GM19372 (cell line): ENCODE results near the gene NSMF.

ENCODE experiments used
- ATAC-seq: cut with Tn5 transposase; IDR thresholded peaks from one replicate; pipeline ENCODE4 v1.9.1; 2021; ENCODE audit warnings: mild to moderate bottlenecking, low read depth, moderate library complexity; ENCODE audit not compliant: unreplicated experiment

Gene NSMF

DNA sequence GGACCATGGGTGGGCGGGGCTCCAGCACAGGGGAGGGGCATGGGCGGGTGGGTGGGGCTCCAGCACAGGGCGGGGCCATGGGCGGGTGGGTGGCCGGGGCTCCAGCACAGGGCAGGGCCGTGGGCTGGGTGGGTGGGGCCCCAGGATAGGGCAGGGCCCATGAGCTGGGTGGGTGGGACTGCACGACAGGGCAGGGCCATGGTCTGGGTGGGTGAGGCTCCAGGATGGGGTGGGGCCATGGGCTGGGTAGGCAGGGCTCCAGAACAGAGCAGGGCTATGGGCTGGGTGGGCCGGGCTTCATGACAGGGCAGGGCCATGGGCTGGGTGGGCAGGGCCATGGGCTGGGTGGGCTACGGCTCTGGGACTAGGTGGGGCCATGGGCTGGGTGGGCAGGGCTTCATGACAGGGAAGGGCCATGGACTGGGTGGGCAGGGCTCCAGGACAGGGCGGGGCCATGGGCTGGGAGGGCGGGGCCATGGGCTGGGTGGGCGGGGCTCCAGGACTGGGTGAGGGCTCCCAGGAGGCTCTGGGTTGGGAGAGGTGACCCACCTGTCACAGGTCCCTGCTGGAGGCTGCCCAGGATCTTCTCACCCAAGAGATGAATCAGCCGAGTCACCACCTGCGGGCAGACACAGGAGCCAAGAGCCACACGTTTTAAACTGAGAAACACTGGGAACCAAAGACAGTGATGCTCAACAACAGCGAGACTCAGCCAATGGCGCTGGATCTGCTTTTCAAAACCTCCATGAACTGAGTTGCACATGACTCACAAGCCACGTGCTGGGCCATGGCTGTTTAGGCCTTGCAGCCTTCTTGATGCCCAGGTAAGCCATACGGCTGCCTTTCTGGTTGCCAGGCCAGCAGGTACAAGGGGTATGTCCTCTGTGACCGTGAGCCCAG is 33.6 kb upstream of the NSMF start:
- ATAC-seq, result no peak

DNA sequence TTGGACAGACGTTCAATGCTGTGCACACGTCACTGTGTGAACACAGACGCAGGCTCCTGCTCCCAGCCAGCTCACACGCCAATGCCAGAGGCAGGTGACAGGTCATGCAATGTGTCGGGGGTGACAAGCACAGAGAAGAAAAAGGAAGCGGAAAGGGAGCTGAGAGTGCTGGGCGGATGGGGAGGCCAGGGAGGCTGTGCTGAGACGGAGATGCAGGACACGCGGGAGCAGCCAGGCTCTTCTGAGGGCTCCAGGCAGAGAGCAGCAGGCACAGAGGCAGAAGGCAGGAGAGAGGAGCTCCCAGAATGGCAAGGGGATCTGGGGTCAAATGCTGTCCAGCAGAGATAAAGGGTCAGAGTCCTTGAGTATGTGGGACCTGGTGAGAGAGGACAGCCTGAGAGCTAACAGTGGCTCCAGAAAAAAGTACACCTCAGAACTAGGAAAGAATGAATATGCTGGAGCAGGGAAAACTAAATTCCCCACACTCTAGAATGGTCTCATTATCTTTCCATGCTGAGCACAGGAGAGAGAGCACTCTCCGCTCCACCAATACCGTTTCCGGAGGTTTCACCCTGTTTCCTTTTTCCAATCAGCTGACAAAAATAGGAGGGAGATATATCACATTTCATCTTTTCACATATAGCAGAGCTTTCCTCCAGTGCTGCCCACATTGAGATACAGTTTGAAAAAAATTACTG is 32.8 kb upstream of the NSMF start:
- no peak for ATAC-seq

DNA sequence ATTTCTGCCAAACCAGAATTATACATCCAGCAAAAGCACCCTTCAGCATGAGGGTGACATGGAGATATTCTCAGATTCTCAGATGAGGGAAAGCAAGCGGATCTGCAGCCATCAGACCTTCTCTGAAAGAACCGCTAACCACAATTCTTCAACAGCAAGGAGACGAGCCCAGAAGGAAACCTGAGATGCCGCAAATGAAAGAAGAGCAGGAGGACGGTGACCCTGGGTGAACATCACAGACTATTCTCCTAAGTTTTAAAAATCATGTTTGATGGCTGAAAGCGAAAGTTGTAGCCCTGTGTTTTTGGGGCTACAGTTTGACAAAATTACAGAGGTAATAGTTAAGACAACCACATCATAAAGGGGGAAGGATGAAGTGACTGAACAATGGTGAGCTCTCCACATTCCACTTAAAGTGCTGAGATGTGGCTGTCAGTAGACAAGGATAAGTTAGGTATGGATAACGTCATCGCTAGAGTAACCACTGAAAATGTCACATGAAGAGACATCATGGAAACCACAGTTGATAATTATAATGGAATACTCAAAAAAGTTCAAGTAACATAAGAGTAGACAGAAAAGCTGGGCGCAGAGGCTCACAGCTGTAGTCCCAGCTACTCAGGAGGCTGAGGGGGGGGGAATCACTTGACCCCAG is 31.5 kb upstream of the NSMF start:
- ATAC-seq, result no peak

DNA sequence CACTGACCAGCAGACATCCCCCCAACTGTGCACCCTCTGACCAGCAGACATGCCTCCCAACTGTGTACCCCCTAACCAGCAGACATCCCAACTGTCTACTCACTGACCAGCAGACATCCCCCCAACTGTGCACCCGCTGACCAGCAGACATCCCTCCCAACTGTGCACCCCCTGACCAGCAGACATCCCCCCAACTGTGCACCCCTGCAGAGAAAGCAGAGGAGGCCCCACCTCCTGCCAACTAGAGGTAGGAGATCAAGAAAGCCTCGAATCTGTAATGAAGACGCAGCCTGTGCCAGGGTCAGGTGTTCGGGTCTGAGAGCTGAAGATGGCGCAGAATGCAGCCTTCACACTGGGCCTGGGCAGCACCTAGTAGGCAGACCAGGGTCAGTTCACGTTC is 29.8 kb upstream of the NSMF start:
- ATAC-seq, result no peak

DNA sequence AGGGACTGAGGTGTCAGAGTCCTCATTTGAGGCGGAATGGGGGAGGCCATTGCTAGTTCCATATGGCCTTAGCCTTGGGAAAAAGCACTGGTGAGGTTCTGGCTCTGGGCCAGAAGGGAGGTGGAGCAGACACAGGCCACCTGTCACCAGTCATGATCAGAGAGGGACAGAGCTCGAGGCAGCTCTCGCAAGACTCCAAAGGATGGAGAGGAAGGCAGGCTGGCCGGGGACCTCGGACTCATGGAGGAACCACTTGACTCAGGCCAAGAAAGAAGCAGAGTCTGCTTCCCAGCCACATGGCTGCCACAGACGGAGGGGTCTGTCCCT is 29.2 kb upstream of the NSMF start:
- no peak for ATAC-seq

DNA sequence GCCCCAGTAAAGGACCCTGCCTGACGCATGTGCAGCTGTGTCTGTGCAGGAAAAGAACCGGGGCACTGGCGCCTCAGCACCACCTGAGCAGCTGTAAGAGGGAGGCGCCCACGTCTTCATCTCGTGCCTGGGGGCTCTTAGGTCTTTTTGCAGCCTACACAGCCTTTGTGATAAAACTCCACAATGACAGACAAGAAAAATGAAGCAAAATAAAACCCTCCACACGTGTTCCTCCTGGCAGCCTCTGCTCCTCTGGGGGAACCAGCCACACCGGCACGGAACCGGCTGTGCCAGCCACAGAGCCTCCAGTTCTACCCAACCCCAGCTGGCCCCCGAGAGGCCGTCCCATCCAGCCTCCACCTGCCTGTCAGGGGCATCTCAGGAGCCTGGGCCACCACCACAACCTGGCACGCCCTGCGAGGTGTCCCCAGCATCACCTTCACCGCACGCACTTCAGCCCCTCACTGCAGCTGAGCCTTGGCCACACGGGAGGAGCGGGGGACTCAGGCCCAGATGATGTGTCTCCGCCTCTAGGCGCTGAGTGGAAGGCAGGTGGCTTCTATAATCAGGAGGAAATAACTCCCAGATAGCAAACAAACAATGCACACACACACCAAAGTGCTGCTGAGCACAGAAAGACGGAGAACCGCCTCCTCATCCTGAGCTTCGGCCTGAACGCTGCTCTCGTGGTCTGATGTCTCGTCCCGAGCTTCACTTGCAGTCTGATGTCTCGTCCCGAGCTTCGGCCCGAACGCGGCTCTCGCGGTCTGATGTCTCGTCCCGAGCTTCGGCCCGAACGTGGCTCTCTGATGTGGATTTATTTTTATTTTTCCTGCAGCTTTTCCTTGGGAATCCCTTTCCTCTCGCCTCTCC is 28.6 kb upstream of the NSMF start:
- no peak for ATAC-seq

DNA sequence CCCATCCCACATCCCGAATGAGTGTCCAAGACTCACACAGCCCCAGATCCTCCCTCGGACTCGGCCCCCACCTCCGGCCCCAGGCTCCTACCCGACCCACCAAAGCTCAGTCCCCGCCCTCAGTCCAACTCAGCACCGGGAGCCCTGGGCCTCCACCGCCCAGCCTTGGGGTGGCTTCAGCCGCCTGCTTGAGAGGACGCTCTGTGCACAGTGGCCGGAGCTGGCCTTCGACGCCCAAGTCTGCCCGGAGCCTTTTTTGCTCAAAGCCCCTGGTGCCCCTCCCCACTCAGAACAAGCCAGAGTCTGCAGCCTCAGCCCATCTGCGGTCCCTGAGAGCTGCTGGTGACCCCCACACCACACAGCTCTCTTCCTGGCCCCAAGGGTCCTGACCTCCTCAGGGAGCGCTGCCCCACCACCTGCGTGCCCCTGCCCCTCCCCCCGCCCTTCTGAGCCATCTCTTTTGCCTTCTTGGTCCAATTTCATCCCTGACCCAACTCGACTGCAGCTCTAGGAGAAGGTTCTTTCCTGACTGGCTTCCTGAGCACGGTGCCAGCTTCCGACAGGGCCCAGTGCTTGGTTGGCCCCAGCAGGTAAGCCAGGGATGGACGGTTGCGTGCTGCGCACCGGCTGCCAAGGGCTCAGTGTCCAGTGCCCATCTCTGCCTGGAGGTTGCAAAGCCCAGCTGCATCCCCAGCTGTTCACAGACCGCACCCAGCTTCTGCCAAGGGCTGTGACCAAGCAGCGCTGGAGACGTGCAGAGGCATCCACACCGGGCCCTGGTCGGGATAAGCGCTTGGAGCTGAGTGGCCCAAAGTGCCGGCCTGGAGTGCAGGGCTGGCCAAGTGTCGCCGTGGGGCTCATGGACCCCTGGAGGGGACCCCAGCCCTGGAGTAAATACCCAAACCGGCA is 27.7 kb upstream of the NSMF start:
- ATAC-seq, result no peak

DNA sequence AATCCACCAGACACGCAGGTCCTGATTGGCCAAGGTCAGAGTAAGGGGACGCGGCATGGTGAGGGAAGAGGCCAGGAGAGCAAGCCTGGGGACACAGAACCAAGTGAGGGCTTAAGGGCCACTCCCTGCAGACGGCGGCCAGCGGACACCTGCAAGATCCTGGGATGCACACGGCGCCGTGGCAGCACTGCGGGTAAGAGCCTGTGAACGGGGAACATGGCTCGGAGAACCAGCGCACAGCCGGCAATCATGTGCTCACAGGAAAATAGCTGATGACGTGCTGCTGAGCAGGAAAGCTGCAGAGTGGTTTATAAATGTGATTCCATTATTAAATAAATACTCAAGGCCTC is 27.0 kb upstream of the NSMF start:
- no peak for ATAC-seq

DNA sequence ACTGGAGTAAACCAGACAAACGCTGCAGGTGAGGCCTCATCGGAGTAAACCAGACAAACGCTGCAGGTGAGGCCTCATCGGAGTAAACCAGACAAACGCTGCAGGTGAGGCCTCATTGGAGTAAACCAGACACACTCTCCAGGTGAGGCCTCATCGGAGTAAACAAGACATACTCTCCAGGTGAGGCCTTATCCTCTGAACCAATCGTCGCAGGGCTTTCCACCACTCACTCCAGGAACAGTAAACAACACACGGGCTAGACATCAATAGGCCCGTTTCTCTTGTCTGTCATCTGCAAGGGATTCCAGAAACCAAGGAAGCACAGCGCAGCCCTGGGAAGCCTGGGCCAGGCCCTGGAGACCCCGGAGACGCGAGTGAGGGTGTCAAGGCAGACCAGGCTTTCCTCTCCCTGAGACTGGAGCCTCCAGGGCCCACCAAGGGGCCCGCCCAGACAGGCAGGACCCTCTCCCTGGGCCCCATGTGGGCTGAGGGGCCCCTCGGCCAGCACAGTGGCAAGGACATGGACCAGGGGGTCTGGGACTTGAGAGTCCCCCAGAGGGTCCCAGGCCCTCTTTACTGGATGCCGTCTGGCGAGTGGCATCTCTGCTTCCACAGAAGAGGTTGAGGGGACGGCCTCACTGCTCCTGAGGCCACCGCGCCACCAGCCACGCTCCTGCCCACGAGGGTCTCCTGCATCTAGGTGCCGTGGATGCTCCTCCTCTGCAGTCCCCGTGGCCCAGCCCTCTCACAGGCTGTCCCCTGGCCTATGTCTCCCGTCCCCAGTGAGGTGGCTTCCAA is 26.4 kb upstream of the NSMF start:
- no peak for ATAC-seq

DNA sequence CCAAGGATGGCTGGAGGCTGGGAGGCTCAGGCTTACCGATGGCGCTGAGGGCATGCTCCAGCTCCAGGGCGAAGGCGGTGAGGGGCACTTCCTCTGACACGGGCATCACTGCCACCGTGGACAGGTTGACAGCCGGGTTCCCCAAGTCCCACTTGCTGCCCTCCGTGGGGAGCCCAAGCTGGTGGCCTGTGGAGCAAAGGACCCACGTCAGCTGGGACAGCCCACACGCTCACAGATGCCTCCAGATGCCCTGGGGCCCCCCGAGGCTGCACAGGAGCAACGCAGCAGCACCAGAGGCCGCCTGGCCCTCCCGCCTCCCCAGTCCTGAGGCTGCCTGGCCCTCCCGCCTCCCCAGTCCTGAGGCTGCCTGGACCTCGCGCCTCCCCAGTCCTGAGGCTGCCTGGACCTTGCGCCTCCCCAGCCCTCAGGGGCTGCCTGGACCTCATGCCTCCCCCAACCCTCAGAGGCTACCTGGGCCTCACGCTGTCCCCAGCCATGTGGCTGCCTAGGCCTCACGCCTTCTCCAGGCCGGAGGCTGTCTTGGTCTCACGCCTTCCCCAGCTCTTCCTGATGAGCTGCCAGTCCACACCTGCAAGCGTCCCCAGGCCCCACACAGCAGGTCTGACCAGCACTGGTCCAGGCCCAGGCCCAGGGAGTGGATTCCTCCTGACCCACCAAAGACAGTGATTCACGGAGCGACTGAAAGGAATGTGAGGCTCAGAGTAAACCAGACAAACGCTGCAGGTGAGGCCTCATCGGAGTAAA is 25.6 kb upstream of the NSMF start:
- ATAC-seq, result no peak

DNA sequence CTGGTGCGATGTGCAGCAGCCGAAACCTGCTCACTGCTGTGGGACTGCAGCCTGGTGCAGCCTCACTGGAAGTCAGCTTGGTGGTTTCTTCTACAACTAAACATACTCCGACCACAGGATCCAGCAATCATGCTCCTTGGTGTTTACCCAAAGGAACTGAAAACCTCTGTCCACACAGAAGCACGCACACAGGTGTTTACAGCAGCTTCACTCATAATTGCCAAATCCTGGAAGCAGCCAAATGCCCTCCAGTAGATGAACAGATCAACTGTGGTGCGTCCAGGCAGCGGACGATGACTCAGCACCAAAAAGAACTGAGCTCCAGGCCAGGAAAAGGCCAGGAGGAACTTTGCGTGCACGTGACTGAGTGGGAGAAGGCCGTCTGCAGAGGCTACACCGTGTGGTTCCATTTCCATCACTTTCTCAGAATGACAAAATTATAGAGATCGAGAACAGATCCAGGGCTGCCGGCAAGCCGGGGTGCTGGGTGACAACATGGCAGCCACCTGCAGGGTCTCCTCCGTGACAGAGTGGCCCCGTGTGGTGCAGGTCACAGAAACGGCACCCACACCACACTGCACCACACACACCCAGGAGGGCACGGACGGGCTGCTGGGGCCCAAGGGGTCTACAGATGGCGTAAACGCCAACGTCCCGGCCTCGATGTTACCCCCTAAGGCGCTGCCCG is 23.1 kb upstream of the NSMF start:
- ATAC-seq, result no peak

DNA sequence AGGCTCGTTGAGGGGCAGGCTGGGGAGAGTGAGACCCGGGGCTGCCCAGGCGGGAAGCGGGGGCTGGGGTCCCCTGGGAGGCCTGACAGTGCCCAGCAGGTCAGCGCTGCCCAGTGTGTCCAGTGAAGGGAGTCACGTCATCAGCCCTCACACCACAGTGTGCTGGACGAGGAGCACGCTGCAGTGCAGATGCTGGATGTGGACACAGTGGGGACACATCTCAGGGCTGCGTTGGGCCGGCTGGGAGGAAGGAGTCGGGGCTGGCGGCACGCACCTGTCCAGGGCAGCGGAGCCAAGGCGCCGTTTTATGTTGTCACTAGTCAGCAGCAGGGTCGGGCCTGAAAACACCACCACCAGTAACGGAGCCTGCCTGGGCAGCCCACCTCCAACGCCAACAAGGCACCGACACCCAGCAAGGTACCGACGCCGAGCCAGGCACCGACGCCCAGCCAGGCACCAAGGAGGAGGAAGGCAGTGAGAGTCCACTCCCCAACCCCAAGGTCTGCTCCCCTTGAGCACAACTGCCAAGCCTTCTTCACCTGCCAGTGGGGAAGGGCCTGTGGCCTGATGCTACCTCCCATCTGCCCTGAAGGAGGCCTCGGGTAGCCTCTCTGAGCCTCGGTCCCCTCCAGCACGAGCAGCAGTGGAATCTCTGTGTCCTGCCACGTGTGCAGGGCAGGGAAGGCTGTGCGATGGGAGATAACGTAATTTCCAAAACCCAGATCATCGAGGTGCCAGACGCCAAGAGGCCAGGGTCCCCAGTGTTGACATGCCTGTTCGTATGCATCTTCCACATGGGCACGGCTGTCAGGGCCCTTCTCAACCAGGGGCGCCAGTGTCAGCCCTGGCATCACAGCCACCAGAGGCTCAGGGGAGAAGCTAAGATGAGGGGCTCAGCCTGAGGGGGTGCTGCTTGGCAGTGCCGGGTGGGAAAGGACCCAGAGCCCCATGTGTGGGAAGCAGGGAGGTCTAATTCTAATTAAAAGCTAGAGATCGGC is 21.9 kb upstream of the NSMF start:
- no peak for ATAC-seq

DNA sequence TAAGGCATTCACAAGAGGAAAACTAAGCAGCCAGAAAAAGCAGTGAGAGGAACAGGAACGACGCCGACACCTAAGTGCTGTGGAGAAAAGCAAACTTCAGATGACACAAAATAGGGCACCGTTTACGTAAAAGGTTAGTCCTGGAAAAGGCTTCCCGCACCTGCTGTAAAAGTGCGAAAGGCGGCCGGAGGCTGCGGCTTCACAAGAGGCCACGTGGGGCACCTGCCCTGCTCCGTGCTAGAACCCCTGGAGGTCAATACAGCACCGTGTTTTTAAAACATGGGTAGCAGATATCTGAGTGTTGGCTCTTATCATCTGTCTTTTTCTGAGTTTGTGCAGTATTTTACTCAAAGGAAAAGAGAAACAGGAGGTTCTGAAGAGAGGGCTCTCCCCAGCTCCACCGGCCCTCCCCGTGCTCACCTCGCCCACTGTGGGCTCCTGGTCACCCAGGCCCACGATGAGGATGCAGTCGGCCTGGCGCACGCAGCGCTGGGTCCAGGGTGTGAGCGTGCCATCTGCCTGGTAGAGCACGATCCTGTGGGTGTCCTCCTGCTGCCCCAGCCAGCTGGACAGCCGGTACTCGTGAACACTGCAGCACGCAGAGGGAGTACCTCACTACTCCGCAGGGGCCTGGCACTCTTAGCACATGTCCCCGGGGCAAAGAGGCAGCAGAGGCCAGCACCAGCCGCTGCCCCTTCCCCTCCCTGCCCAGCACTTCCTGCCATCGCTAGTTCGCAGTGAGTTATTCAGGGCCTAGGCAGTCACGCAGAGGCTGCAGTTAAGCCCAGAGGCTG is 21.0 kb upstream of the NSMF start:
- no peak for ATAC-seq

DNA sequence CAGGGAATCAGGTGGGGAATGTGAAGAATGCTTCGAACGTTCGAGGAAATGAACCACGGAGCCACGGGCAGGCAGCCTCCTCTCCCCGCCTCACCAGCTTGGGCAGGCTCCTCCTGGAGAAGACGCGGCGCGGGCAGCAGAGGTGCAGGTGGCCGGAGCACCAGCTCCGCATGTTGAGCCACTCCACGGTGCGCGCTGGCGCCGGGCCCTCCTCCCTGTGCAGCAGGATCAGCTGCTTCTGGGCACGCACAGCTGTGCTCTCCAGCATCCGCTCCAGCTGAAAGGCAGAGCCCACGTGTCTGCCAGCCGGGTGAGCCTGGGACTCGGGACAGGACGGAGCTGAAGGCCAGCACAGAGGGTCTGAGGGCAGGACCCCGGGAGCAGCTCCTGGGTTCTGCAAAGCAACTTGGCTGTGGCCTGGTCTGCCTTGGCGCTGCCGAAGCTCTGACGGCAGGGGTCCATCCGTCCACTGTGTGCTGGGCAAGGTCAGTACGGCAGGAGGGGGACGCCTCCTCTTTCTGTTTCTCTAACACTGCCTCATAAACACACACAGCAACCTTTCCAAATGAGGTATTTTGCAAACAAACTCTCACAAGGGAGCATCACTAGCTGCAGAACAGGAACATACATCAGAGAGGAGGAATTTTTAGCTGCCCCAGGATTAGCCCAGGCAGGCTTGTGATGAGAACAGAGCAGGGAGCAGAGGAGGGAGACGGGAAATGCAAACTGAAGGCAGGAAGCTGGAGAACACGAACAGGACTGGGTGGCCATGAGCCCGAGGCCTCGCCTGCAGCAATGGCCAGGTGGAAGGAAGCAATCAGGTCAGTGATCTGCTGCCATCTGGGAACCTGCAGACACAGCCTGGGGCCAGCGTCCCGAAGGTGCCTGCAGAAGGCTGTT is 20.1 kb upstream of the NSMF start:
- ATAC-seq, result no peak

DNA sequence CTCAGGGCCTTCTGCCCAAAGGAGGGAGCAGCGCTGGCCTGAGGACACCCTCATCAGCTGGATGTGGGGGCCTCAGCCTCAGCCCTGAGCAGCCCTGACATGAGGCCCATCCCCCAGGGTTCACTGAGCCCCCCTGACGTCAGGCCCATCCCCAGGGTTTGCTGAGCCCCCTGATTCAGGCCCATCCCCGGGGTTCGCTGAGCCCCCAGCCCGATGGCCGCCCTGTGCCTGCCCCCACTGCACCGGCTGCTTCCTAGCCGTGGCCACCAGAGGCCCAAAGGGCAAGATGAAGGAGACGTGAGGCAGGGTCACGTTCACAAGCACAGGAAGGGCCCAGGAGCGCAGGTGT is 19.5 kb upstream of the NSMF start:
- no peak for ATAC-seq
